SIG-M5 treated with dmso at 0.1 percent for 504 hours (cell line): Measurements from ENCODE around the gene VASN.
"Not testable (repeated sequence)": the region's sequence is repeated elsewhere in the genome, so short reads cannot be mapped to it uniquely, and the experiment has no call there.

ENCODE experiments used
- DNase-seq: peaks from one replicate; lab custom pipeline; 2025; ENCODE audit not compliant: unreplicated experiment; lab: John Stamatoyannopoulos, UW

VASN gene

DNA sequence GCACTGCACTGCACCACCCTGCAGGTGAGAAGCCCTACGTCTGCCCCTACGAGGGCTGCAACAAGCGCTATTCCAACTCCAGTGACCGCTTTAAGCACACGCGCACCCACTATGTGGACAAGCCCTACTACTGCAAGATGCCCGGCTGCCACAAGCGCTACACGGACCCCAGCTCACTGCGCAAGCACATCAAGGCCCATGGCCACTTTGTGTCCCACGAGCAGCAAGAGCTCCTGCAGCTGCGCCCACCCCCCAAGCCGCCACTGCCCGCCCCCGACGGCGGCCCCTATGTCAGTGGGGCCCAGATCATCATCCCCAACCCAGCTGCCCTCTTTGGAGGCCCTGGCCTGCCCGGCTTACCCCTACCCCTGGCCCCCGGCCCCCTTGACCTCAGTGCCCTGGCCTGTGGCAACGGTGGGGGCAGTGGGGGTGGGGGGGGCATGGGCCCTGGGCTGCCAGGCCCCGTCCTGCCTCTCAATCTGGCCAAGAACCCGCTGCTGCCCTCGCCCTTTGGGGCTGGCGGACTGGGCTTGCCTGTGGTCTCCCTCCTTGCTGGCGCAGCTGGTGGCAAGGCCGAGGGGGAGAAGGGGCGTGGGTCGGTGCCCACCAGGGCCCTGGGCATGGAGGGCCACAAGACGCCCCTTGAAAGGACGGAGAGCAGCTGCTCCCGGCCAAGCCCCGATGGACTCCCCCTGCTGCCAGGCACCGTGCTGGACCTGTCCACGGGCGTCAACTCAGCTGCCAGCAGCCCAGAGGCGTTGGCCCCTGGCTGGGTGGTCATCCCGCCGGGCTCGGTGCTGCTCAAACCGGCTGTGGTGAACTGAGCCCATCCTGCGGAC, 34.7 kb upstream of the VASN start:
- DNase-seq, result no peak

- DNase-seq, result no peak
Measured at GRCh38 chr16:4337540-4338088, 34.0 kb upstream of the VASN start.

GRCh38 chr16:4338125-4338582, 33.5 kb upstream of the VASN start:
- DNase-seq, result no peak

DNA sequence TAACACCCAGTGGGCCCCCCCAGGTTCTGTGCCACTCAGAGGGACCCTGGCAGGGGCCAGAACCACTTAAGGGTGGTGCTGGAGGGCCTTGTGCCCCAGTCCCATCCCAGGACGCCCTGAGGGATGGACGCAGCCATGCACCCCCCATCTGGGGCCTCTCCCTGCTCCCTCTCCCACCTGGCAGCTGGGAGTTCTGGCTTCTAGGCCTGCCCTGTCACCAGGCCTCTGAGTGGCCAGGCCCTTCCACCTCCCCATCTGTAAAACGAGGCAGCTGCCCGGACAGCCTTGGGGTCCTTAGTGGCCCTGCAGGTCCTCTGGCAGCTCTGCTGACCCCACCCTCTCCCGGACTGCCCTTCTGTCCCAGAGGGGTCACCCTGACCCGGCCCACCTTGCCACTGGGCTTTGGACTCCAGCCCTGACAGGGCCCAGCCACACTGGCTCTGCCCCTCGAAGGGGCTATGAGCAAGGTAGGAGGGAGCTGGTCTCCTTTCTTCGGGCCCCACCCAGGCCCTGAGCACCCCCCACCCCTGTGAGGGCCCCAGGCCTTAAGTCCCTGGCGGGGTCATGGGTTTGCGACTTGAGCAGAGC, 32.8 kb upstream of the VASN start:
- DNase-seq, result no peak

- no peak for DNase-seq
Measured at GRCh38 chr16:4339455-4339854, 32.2 kb upstream of the VASN start.

GRCh38 chr16:4339909-4340308, 31.7 kb upstream of the VASN start:
- no peak for DNase-seq

GRCh38 chr16:4340443-4340842, 31.2 kb upstream of the VASN start:
- no peak for DNase-seq

- no peak for DNase-seq
Measured at GRCh38 chr16:4341250-4341649, 30.4 kb upstream of the VASN start.

DNA sequence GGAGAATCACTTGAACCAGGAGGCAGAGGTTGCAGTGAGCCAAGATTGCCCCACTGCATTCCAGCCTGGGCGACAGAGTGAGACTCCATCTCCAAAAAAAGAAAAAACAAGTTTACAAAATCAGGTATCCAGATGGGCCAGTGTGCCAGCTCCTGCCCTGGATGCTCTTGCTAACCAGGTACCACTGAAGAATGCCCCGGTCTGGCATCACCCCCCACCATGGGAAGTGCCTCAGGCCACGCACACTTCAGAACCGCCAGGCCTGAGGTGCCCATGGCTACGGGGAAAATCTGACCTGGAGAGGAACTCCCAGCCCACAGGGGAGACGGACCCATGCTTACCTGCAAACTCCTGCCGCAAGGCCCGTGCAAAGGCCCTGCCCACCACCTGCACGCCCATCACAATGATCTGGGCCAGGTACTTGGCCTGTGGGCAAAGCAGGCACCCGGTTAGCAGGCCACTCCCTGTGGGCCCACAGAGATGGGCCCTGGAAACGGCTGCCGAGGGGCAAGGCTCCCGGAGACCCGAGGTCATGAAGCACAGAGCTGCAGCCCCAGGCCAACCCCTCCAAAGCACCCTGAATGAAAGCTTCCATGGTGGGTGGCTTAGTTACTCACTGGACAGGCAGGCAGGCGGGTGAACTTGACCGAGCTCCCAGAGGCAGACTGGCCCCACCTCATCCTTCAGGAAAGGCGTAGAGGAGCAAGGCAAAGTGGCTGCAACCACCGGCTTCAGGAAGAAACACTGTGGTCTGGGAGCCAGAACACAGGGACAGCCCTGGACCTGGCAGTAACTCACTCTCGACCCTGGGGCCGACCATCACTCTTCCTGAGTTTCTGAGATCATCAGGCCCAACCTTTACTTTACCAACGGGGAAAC, 28.5 kb upstream of the VASN start:
- no peak for DNase-seq

- not testable (repeated sequence) for DNase-seq
Measured at GRCh38 chr16:4344300-4344982, 27.2 kb upstream of the VASN start.

DNA sequence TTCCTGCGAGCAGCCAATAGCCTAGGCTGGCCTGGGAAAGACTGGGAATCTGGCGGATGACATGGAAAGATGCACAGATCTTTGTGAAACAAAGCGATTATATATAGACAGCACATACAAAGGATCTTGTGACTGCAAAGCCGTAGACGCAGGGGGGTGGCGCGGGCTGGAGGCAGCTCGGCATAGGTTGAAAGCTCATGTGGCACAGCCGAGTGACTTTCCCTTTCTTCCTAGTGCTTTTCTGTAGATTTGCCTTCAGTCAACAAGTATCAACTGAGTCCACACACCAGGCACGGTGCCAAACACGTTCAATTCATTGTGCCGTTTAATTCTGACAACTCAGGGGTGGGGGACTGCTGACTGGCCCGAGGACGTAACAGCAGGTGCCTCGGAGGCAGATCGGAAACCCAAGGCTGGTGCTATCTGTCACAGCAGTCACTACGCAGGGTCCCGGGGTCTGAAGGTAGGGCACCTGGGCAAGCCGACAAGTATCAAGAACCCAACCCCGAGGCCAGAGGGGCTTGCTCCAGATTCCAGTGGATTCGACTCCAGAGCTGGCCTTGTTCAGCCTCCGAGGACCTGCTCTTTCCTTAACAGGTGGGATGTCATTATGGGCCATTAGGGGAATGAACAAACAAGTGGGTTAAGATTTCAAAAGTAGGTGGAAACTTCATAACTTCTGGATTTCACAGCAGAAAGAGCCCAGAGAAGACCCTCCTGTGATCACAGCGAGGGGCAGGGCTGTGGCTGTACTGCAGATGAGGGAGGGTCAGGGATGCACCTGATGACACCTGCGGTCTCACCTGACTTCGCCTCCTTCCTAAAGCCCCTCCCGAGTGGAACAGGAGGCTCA, 26.4 kb upstream of the VASN start:
- DNase-seq, result no peak

GRCh38 chr16:4345836-4346781, 25.5 kb upstream of the VASN start:
- DNase-seq, result peak; percentile 57

- peak; percentile 86 for DNase-seq
Measured at GRCh38 chr16:4347010-4347409, 24.6 kb upstream of the VASN start.

GRCh38 chr16:4347765-4348509, 23.7 kb upstream of the VASN start:
- DNase-seq, result no peak

GRCh38 chr16:4349332-4349731, 22.3 kb upstream of the VASN start:
- no peak for DNase-seq

DNA sequence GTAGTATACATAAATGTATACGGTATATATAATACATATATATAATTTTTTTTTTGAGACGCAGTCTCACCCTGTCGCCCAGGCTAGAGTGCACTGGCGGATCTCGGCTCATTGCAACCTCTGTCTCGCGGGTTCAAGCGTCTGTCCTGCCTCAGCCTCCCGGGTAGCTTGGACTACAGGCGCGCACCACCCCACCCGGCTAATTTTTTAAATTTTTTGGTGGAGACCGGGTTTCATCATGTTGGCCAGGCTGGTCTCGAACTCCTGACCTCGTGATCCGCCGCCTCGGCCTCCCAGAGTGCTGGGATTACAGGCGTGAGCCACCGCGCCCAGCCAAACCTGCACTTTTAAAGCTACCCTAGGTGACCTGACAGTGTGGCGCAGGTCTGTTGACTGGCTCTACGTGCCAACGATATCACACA, 21.3 kb upstream of the VASN start:
- no peak for DNase-seq

DNA sequence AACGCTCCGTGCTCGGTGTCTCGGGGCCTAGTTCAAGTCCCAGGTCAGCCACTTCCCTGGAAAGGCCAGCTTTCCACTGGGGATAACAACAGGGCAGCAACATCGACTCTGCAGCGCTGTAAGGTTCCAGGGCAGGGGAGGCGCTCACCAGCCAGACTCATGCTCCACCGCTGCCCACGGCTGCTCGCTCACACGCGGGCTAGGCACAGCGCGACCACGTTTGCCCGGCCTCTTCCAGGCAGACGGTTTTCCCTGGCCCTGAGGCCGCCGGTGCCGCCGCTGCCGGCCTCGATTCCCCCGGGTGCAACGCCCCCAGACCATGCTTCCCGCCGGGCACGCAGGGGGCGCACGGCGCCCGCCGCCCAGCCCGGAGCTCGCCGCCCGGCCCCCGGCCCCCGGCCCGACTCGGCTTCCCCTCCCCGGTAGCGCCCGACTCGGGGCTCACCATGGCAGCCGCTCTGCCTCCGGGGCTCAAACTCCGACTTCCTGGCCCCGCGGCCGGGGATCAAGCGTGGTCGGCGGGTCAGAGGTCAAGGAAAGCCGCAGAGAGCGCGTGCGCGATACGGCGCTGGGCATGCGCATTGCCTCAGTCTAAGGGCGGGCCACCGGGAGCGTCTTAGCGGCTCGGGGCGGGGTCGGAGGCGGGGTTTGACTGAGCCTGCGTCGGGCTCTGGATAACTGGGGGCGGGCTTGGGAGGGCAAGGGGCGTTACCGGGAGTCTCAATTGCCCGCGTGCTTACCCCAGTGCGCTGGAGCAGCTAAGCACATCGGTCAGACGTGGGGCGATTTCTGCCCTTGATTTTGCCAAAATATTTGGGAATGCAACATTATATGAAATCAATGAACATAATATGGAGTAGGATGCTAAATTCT, 20.6 kb upstream of the VASN start, which contains the start of gene PAM16:
Gene PAM16, minus strand, starts transcription at position 535 of the 873 bp plus-strand sequence. Its CDS starts 87 bp downstream, at position 448.
- peak; percentile 90 for DNase-seq
